ENCODE measurements around the gene OAS2. TPM values are rescaled to one million over a fixed set of nuclear protein-coding genes. Genes with fewer than 3 reads are reported as not detected.

OAS2 gene
- total and polyA plus RNA-seq, 2 of the 4 experiments (the other 2 are of a cell fraction) = under 0.01 TPM; not detected in 1

DNA sequence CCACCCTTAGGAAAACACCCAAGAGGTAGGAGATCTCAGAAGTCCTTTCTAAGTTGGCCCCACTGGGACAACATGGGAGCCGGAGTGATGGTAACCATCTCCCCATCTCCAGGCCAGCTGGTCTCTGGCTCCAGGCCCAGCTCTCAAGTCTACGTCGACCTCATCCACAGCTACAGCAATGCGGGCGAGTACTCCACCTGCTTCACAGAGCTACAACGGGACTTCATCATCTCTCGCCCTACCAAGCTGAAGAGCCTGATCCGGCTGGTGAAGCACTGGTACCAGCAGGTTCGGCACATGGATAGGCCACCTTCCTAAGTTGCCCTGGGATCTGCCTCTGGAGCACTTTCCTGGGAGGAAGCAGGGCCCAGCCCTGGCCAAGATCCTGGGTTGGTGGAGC is 11.0 kb upstream of the OAS2 start:
- ATAC-seq (ENCODE audit: low read depth) = no peak
- CTCF ChIA-PET = interaction anchor here (1.1 kb wide), 1 partner anchor 12 kb away, joined by 3 read pairs; no protein-coding TSS in a partner anchor
- BruUV-seq (replicated peaks) = no TSS peak

More for the DNA sequence above, 11.0 kb upstream of the OAS2 start:
- H3K79me1 ChIP-seq (ENCODE audit: low read depth in 1 of 2, low read length in 2 of 2) = no peaks in the 10 kb centered on the region
- H3K4me1 ChIP-seq (ENCODE audit: control insufficient read depth, insufficient read depth, low read length) = no peaks in the 10 kb centered on the region
- no peak overlapping the region for H4K91ac ChIP-seq (ENCODE audit: insufficient read depth, low read depth, low read length)
- no peak overlapping the region for H4K5ac ChIP-seq (ENCODE audit: low read depth, low read length)
- no peak overlapping the region for H3K18ac ChIP-seq (ENCODE audit: low read depth, low read length)
- in situ Hi-C loops (cut with MboI; ENCODE audit: low sequenced_read_pairs) (no loop called here), dilution Hi-C loops (cut with HindIII; ENCODE audit: low sequenced_read_pairs, unreplicated experiment) (no loop called here), intact Hi-C loops (cut with micrococcal nuclease) (no loop called here)
- H2BK15ac ChIP-seq (ENCODE audit: low read depth, low read length) = no peak overlapping the region
- no peak overlapping the region for H2BK5ac ChIP-seq (ENCODE audit: low read depth, low read length, poor library complexity, severe bottlenecking)
- H2AFZ ChIP-seq (replicated peaks; ENCODE audit: low read length, poor library complexity) = no peak overlapping the region
- H3K36me3 ChIP-seq (ENCODE audit: control insufficient read depth, insufficient read depth, low read length) = no peaks in the 10 kb centered on the region; the same call in 1 of the 2 replicates
- no peak overlapping the region for H3K14ac ChIP-seq (replicated peaks; ENCODE audit: low read depth, low read length)
- DNase-seq = no peak
- TF ChIP-seq BHLHE40 (IDR thresholded peaks at IDR 0.05; ENCODE audit: low read depth, low read length) (no peak), FOS (IDR thresholded peaks at IDR 0.05; ENCODE audit: low read depth, low read length) (no peak), MXI1 (IDR thresholded peaks at IDR 0.05; ENCODE audit: borderline replicate concordance, low read depth, low read length) (no peak)
- TF ChIP-seq, protein P1, sequence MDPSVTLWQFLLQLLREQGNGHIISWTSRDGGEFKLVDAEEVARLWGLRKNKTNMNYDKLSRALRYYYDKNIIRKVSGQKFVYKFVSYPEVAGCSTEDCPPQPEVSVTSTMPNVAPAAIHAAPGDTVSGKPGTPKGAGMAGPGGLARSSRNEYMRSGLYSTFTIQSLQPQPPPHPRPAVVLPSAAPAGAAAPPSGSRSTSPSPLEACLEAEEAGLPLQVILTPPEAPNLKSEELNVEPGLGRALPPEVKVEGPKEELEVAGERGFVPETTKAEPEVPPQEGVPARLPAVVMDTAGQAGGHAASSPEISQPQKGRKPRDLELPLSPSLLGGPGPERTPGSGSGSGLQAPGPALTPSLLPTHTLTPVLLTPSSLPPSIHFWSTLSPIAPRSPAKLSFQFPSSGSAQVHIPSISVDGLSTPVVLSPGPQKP (IDR thresholded peaks at IDR 0.05; ENCODE audit: borderline replicate concordance, low read depth, low read length) = no peak
- no peak overlapping the region for H3K9ac ChIP-seq (ENCODE audit: low read depth, low read length)
- no peak overlapping the region for H4K8ac ChIP-seq (ENCODE audit: low read depth in 2 of 2, low read length in 2 of 2)
- no peak overlapping the region for H3K27ac ChIP-seq (ENCODE audit: insufficient read depth, low read length)
- H3K9me3 ChIP-seq (ENCODE audit: control insufficient read depth, insufficient read depth, low read length) = no peaks in the 10 kb centered on the region
- peaks cover 3% of the 10 kb centered on the region; the same call in 1 of the 2 replicates for H3K9me1 ChIP-seq (ENCODE audit: insufficient read depth, low read length)
- H3K4me2 ChIP-seq (ENCODE audit: low read depth, low read length) = no peak overlapping the region
- no peak overlapping the region for H3K4ac ChIP-seq (ENCODE audit: low read depth, low read length)
- no peaks in the 10 kb centered on the region for H3K27me3 ChIP-seq (ENCODE audit: control insufficient read depth, insufficient read depth, low read length)
- no peak overlapping the region for H3K56ac ChIP-seq (ENCODE audit: extremely low read depth, insufficient read depth, low read length)
- no peak overlapping the region for H2AK5ac ChIP-seq (ENCODE audit: low read depth, low read length)
- H3K23ac ChIP-seq (ENCODE audit: low read depth, low read length) = no peak overlapping the region
- POLR2A ChIA-PET (ENCODE audit: unreplicated experiment) = no interaction called here
- no peak overlapping the region for H2BK120ac ChIP-seq (ENCODE audit: low read depth, low read length)
- H2AK9ac ChIP-seq (replicated peaks; ENCODE audit: low read depth, low read length, poor library complexity) = no peak overlapping the region
- no peak overlapping the region for H3K4me3 ChIP-seq (ENCODE audit: insufficient read depth, low read depth, low read length)
- WGBS, 2 experiments (ENCODE audit: extremely low coverage in 2 of 2, insufficient read length in 1 of 2) = 73% methylated on average over 4 of the region's 9 CpGs; no CpG with 5 or more reads in 1 of the 2 experiments
- no peak overlapping the region for H2BK20ac ChIP-seq (ENCODE audit: low read depth, low read length)
- H4K20me1 ChIP-seq (ENCODE audit: insufficient read depth, low read length) = no peaks in the 10 kb centered on the region
